ENCODE measurements around the gene LRFN2. TPM values are rescaled to one million over a fixed set of nuclear protein-coding genes. Genes with fewer than 3 reads are reported as not detected.

Gene LRFN2
- total RNA-seq, 1 experiment from 2014 or later = not detected

DNA sequence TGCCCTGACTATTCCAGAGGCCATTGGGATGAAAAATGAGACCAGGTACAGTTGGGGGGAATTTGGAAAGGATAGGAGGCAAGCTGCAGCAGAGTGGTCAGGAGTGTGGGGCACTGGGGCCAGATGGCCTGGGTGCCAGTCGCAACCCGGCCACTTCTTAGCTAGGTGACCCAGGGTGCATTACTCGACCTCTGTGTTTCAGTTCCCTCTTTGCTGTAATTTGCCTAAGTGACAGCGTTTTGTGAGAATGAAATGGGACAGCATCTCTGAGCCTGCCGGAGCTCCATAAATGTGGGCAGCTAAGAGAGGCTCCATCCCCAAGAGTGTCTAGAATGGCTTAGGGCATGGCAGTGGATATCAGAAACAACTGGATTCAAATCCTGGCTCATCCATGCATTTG lies 13.9 kb downstream of the LRFN2 start:
- no peak overlapping the region for H3K4me3 ChIP-seq
- DNase-seq = no peak
- no peaks in the 10 kb centered on the region for H3K4me1 ChIP-seq
- H3K27me3 ChIP-seq = no peaks in the 10 kb centered on the region; the same call in 1 of the 2 replicates
- H3K36me3 ChIP-seq = no peaks in the 10 kb centered on the region
- no peak overlapping the region for H3K27ac ChIP-seq
- no peaks in the 10 kb centered on the region for H3K9me3 ChIP-seq (replicated peaks)

DNA sequence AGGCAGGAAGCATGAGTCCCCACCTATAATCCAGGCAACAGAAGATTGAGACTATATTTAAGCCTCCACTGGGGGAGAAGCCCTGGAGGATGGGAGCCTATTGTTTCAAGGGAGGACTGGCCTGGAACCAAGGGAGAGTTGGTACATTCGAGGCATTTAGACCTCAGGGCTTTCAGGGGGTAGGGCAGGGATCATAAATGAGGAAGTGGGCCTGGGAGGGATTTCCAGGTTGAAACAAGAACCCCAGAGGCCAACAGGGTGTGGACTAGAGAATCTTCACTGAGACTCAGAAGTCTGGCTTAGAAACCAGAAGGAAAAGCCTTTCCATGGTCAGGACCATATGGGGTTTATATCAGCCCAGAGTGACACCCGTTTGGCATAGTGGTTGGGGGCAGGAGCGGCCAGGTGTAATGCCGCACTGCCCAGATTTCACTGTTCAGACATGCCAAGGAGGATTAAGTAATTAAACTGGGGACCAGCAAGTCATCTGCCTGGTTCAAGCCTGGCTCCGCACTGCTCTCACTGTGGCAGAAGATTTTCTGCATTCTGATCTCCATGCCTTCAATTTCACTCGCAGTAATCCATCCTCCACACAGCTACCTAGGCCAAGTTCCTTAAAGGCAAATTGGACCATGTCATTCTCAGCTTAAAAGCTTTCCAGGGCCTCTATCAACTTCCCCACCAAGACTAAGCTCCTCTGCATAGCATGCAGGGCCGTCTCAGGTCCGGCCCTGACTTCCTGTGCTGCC lies 17.8 kb downstream of the LRFN2 start:
- Histone ChIP-seq H3K36me3 (no peaks in the 10 kb centered on the region), H3K4me1 (no peaks in the 10 kb centered on the region), H3K9me3 (replicated peaks) (no peaks in the 10 kb centered on the region), H3K4me3 (no peak overlapping the region), H3K27me3 (no peaks in the 10 kb centered on the region; the same call in 1 of the 2 replicates), H3K27ac (no peak overlapping the region)
- DNase-seq = no peak

DNA sequence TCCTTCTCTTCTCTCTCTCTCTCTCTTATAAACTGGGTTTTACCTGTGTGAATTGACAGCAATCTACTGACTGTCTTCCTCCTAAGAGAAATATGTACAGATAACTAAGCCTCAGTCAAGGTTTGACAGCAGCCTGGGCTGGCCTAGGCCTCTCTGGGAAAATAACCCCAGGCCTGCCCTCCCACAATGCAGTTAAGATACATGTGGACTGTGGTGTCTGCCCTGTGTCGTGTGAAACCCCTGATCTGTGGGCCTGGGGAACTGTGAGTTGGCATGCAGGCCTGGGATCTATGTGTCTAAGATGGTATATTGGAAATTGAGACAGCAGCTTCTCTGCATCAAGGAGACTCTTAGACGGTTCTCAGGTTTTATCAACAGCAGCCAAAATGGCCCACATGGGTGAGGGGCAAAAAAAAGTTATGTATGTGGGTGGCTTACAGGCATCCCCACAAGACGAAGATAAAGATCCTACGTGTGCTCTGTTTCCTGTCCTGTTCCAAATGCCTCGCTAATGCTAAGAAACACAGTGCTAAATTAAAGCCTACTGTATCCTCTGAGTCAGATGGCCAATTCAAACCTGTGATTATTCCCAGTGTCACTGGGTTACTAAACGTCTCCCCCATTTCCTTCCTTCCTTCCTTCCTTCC lies 19.0 kb downstream of the LRFN2 start:
- Histone ChIP-seq H3K4me3 (no peak overlapping the region), H3K27me3 (no peaks in the 10 kb centered on the region; the same call in 1 of the 2 replicates), H3K9me3 (replicated peaks) (no peaks in the 10 kb centered on the region), H3K4me1 (no peaks in the 10 kb centered on the region), H3K27ac (no peak overlapping the region), H3K36me3 (no peaks in the 10 kb centered on the region)
- no peak for DNase-seq

DNA sequence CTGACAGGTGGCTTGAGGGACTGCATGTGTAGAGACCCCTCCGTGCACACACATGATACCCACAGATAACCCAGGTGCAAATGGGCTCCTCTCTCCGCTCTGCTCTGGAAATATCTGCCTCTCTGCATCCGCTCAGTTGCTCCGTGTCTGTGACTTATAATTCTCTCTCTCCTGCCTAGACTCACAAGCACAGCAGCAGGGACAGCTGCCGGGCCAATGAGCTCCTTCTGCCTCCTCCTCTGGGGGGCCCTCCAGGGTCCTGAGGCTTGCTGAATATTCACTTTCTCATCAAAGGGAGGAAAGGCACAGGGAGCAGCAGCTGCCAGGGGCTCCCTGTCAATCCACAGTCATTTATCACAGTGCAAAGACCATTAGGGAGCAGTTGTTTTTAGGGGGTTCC lies 24.1 kb downstream of the LRFN2 start:
- Histone ChIP-seq H3K36me3 (no peaks in the 10 kb centered on the region), H3K4me3 (no peak overlapping the region), H3K9me3 (replicated peaks) (no peaks in the 10 kb centered on the region), H3K27ac (no peak overlapping the region), H3K27me3 (no peaks in the 10 kb centered on the region), H3K4me1 (no peaks in the 10 kb centered on the region)
- DNase-seq = peak in 1 of 2 experiments; percentile 21

DNA sequence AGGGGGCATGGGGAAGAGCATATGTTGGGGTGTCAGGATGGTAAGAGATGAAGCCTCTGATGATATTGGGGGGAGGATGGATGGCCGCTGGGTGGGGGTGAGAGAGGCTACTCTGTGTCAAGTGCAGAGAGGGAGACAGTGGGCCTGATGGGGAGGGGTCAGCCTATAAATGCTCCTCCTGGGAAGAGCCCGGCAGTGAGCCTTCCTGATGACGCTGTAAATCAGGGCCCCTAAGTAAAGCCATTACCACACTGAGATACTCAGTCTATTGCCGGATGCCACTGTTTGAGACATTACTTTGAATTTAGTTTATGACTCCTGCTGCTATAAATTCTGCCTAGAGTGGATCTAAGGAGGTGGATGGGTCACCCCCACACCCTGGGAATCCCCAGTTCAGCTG lies 28.1 kb downstream of the LRFN2 start:
- no peak for DNase-seq
- Histone ChIP-seq H3K27me3 (no peaks in the 10 kb centered on the region), H3K4me1 (no peaks in the 10 kb centered on the region), H3K36me3 (no peaks in the 10 kb centered on the region), H3K27ac (no peak overlapping the region), H3K9me3 (replicated peaks) (no peaks in the 10 kb centered on the region), H3K4me3 (no peak overlapping the region)

DNA sequence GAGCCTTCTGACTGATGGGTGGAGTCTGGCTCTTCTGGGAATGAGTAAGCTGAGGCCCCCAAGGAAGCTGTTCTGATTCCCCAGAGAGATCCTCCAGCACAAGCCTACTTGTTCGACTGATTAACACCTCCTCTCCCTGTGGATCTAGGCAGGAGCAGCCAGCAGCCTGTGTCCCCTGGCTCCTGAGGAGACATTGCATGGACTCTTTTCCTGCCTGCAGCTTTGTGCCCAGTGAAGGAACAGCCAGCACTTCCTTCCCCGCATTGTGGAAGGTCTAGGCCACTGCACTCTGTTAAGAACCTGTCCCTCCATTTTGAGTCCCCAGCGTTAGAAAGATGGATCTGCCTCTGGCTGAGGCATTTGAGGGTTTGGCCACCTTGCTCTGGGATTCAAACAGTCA lies 29.1 kb downstream of the LRFN2 start:
- no peaks in the 10 kb centered on the region for H3K36me3 ChIP-seq
- no peaks in the 10 kb centered on the region for H3K4me1 ChIP-seq
- H3K27ac ChIP-seq = no peak overlapping the region
- no peaks in the 10 kb centered on the region for H3K27me3 ChIP-seq
- no peaks in the 10 kb centered on the region for H3K9me3 ChIP-seq (replicated peaks)
- no peak for DNase-seq
- no peak overlapping the region for H3K4me3 ChIP-seq

DNA sequence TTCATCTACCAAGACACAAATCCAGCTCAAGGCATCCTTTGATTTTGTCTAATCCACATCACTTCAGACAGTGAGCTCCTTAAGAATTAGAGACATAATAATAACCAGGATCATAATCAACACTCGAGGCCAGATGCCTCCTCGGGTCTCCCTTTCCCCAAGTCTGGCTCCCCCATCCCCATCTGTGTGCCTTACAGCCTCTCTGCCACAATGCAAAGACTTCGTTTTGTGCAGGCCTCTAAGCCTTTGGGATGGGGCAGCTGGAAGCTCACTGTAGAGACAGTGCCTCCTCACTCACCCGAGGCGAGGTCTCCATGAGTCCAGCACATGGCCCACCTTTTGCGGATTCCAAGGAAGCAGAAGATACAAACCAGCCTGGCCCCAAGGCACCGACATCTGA lies 30.3 kb downstream of the LRFN2 start:
- H3K36me3 ChIP-seq = no peaks in the 10 kb centered on the region
- DNase-seq = no peak
- H3K9me3 ChIP-seq (replicated peaks) = no peaks in the 10 kb centered on the region
- H3K27me3 ChIP-seq = no peaks in the 10 kb centered on the region
- no peaks in the 10 kb centered on the region for H3K4me1 ChIP-seq
- no peak overlapping the region for H3K27ac ChIP-seq
- no peak overlapping the region for H3K4me3 ChIP-seq

DNA sequence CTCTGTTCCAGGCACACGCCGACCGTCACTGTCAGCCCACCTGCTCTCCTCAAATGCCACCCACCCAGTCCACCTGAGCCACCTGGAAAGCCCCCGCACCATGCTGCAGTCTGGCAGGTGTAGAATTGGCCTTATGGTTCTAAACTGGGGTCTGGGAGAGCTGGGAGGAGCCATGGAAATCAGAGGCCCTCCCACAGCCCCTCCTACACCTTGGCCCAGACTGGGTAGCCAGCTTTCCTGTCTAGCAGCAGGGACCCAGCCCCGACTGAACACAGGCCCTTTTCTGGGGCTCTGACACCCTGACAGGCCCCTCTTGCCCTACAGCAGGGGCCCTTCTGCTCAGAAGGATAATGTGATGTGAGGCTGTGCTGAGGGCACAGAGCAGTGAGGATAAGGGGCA lies 31.1 kb downstream of the LRFN2 start:
- Histone ChIP-seq H3K36me3 (no peaks in the 10 kb centered on the region), H3K4me1 (no peaks in the 10 kb centered on the region), H3K4me3 (no peak overlapping the region), H3K27me3 (no peaks in the 10 kb centered on the region), H3K9me3 (replicated peaks) (no peaks in the 10 kb centered on the region), H3K27ac (no peak overlapping the region)
- no peak for DNase-seq

DNA sequence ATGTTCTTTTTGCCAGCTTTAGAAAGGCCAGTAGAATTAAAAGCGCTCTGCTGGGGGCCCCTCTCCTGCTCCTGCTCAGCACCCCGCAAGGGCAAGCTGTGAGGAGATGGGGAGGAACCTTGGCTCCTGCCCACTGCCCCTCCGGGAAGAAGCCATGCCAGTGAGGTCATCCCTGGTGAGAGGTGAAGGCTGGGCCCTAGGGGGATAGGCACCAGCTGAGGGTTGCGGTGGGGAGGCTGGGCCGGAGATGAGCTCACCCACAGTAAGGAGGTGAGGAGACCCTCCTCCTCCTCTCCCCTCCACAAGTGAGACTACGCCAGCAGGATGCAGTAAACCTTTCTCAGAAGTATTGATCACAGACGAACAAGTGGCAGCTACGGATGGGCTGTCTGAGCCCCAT lies 32.1 kb downstream of the LRFN2 start:
- no peaks in the 10 kb centered on the region for H3K36me3 ChIP-seq
- DNase-seq = no peak
- no peaks in the 10 kb centered on the region for H3K27me3 ChIP-seq
- H3K4me1 ChIP-seq = no peaks in the 10 kb centered on the region
- H3K4me3 ChIP-seq = no peak overlapping the region
- no peak overlapping the region for H3K27ac ChIP-seq
- H3K9me3 ChIP-seq (replicated peaks) = no peaks in the 10 kb centered on the region

DNA sequence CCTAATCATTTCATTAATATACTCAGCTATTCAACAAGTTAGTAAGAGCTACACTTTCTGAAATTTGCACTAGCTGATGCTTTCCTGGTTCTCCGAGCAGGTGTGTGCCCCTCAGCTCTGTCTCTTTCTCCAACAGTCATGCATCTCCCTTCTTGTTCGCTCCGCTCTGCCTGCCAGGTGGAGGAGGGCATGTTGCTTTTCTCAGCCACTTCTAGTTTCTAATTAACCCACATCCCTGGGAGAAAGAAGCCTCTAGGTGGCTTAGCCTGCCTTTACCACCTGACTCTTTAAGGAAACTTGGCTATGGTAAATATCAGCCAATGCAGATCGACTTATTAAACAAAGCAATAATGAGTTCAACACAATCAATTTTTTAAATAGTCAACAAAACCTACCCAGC lies 34.2 kb downstream of the LRFN2 start:
- H3K27ac ChIP-seq = no peak overlapping the region
- no peaks in the 10 kb centered on the region for H3K36me3 ChIP-seq
- no peaks in the 10 kb centered on the region for H3K9me3 ChIP-seq (replicated peaks)
- H3K4me3 ChIP-seq = no peak overlapping the region
- H3K4me1 ChIP-seq = no peaks in the 10 kb centered on the region
- no peak for DNase-seq
- H3K27me3 ChIP-seq = no peaks in the 10 kb centered on the region

DNA sequence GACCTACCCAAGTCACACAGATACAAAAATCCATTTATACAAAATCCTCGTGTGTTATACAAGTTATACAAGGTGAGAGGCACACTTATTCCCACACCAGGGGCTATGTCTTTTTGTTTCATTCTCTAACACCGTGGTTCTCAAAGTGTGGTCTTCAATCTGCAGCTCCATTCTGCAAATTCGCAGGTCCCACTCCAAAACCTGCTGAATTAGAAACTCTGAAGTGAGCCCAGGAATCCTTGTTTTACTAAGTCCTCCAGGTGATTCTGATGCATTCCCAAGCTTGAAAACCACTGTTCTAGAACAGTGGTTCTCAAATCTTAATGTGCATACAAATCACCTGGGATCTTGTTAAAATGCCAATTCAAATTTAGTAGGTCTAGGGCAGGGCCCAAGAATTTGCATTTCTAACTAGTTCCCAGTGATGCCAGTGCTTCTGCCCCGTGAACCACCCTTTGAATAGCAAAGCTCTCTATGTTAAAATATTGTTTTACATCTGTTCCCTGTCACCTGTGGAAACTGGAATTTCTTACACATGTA lies 35.1 kb downstream of the LRFN2 start:
- Histone ChIP-seq H3K4me1 (no peaks in the 10 kb centered on the region), H3K9me3 (replicated peaks) (no peaks in the 10 kb centered on the region), H3K27ac (no peak overlapping the region), H3K27me3 (no peaks in the 10 kb centered on the region), H3K4me3 (no peak overlapping the region), H3K36me3 (no peaks in the 10 kb centered on the region)
- DNase-seq = no peak

DNA sequence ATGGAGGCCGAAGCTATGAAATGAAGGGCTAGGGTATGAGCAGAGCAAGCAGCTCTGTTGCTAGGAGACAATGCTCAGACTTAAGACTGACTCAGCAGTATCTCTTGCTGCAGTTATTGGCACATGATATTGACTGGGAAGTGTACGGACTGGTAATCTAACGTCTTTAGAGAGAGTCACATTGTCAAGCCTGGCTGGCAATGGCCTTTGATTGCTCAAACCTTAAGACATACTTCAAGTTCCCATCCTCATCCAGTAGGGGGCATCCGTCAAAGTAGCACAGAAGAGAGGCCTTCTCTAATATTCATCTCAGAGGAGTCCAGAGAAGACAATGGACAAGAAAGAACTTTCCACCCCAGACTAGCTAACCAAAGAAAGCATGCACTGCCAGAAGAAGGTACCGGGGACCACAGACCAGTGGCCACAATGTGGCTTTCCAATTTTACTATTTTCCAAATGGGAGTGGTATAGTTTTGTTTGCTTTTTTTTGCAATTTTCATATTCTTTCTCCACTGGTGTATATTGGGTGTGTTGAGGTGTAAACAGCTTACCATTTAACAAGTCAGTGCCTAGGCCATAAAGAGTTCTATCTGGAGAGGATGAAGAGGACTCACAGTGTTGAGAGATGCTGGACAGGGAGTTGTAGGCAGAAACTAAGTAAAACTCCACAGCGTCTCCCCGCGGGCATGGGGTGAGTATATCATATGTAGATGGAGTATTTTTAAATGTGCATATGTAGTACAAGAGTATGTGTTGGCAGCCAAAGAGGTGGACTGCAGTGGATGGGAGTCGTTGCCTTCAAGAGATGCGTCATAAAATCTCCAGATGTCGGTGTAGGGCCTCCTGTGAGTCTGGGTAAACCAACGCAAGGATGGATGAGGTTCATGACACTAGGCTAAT lies 36.7 kb downstream of the LRFN2 start:
- Histone ChIP-seq H3K27ac (no peak overlapping the region), H3K27me3 (no peaks in the 10 kb centered on the region), H3K4me1 (no peaks in the 10 kb centered on the region), H3K4me3 (no peak overlapping the region), H3K9me3 (replicated peaks) (no peaks in the 10 kb centered on the region), H3K36me3 (no peaks in the 10 kb centered on the region)
- peak; percentile 35 to 62 for DNase-seq

DNA sequence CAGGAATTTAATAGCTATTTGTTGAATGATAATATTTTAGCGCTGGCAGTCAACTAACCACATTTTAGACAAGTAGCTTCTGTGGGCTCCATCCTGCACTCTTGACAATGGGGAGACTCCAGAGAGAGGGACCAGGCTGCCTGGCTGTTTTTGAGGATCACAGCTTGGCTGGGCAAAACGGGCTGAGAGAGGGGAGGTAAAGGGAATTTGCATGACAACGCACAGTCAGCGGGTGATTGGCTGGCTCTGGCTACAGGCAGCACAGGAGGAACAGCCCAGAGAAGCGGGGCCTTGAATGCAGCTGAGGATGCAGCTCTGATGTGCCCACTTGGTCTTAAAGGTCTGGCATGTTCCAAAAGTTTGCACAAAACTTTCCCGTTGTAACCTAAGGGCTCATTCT lies 41.2 kb downstream of the LRFN2 start:
- H3K9me3 ChIP-seq (replicated peaks) = no peaks in the 10 kb centered on the region
- H3K36me3 ChIP-seq = no peaks in the 10 kb centered on the region
- no peaks in the 10 kb centered on the region for H3K4me1 ChIP-seq
- no peak for DNase-seq
- no peak overlapping the region for H3K4me3 ChIP-seq
- no peak overlapping the region for H3K27ac ChIP-seq
- H3K27me3 ChIP-seq = peaks cover 6% of the 10 kb centered on the region; the same call in 1 of the 2 replicates

DNA sequence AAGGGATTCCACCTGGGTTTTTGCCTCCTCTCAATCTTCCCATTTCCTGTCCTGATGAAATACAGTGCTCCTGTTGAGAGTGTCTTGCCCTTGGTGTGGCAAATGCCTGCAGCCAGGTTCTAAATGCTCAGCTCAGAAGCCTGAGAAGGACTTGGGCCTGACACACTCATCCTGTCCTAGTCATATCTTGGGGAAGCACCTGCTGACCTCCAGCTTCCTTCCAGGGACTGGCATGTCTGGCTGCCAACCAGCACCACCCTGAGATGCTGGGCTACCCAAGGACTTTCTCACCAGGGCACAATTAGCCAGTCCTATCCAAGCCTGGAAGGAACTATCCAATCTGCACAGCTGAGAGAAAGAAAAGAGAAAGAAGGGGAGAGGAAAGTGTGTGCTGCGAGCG lies 43.4 kb downstream of the LRFN2 start:
- H3K4me3 ChIP-seq = no peak overlapping the region
- DNase-seq = no peak
- H3K9me3 ChIP-seq (replicated peaks) = no peaks in the 10 kb centered on the region
- H3K27ac ChIP-seq = no peak overlapping the region
- peaks cover 9% of the 10 kb centered on the region; the same call in 1 of the 2 replicates for H3K27me3 ChIP-seq
- H3K4me1 ChIP-seq = no peaks in the 10 kb centered on the region
- no peaks in the 10 kb centered on the region for H3K36me3 ChIP-seq

DNA sequence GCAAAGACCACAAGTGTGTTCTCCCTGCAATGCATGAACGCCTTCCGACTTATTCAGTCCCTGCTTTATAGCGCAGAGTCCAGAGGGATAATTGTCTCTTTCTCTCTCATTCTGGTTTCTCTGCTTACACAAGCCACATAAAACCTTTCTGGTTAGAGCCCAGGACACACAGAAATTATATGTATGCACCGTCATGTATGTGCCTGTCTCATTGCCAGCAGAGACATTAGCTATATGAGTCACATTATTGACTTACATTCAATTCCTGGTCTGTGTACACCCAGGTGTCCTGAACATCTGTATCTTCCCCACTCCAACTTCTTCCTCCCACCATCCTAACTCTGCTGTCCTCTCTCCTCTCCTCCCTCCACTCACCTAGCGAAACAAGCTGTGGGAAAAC lies 44.0 kb downstream of the LRFN2 start:
- Histone ChIP-seq H3K9me3 (replicated peaks) (no peaks in the 10 kb centered on the region), H3K4me1 (no peaks in the 10 kb centered on the region), H3K4me3 (no peak overlapping the region), H3K27ac (no peak overlapping the region), H3K27me3 (peaks cover 9% of the 10 kb centered on the region; the same call in 1 of the 2 replicates), H3K36me3 (no peaks in the 10 kb centered on the region)
- DNase-seq = no peak
